HG03460 (cell line): Measurements from ENCODE around the gene TSHZ2.
"Not testable (repeated sequence)": the region's sequence is repeated elsewhere in the genome, so short reads cannot be mapped to it uniquely, and the experiment has no call there.

Source experiments
- ATAC-seq: cut with Tn5 transposase; IDR thresholded peaks from one replicate; pipeline ENCODE4 v1.9.1; 2021; ENCODE audit not compliant: unreplicated experiment

Gene TSHZ2

DNA sequence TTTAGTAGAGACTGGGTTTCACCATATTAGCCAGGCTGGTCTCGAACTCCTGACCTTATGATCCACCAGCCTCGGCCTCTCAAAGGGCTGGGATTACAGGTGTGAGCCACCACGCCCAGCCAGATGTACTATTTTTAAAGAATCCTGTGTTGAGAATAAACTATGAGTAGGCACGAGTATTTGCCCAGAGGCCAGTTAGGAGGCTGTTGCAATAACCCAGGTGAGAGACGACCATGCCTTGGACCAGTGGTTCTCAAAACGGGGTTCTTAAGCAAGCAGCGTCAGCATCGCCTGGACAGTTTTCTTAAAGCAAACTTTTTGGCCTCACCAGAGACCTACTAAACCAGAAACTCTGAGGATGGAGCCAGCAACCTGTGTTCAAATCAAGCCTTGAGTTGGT, 362.7 kb downstream of the TSHZ2 start:
- ATAC-seq, result no peak

DNA sequence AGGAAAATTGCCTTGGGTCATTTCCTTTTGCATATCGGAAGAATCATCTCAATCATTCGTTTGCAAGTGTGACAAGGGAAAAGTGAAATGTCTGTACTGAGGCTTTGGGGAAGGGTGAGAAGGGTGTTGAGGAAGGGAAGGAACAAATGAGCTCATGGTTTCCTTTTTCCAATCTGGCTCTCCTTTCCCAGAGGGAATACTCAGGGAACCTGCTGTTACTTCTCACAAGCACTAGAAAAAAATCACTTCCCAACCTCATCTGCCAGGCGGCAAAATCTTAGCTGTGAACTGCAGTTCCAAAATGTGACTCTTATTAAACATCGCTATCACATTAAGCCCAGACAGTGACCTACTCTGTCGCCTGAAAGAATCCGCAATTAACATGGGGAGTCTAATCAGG, 363.4 kb downstream of the TSHZ2 start:
- no peak for ATAC-seq

GRCh38 chr20:53336892-53337291, 364.7 kb downstream of the TSHZ2 start:
- no peak for ATAC-seq

DNA sequence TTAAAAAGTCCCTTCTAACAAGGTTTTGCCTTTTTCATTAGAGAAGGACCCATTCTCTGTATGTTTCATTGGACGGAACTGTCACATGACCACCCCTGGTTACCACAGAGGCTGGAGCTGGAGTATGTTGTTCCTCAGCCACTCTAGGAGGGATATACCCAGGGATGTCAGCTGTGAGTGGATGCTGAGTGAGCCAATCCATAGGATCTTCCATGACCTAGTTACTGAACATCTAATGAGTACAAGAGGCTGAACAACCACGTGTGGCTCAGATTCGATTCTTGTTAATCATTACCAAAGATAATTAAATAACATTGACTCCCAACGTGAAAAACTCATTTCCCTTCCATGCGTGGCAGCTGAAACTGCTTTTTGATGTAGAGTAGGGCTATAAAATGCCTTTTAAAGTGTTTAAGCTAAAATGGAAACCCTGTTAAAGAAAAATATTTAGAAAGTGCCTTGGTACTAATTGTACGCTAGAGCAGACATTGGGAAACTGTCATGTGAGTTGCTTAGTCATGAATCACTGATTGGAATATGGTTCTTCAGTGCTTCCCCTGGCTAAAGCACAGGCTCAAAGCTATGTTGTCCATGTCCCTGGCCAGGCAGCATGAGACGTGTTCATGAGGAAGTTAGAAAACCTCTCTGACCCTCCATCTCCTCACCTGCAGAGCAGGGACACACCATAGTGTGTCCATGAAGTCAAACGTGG, 365.4 kb downstream of the TSHZ2 start:
- ATAC-seq, result no peak

- no peak for ATAC-seq
Measured at GRCh38 chr20:53338716-53339115, 366.6 kb downstream of the TSHZ2 start.

DNA sequence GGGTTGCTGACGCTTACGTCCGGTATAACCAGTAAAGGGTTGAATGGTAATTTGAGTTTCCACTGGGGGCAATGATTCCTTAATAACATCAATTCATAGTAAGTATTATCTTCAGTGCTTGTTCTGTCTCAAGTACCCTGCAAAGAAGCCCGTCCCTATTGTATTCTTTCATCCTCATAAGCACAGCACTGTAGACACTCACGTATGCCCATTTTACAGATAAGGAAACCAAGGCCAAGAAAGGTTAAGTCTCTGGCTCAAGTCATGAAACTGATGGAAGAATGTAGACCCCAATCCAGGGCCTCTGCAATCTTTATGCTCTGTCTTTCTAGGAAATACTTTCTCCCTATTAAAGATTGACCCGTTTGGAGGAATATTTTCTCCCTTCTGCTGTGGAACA, 370.3 kb downstream of the TSHZ2 start:
- no peak for ATAC-seq

DNA sequence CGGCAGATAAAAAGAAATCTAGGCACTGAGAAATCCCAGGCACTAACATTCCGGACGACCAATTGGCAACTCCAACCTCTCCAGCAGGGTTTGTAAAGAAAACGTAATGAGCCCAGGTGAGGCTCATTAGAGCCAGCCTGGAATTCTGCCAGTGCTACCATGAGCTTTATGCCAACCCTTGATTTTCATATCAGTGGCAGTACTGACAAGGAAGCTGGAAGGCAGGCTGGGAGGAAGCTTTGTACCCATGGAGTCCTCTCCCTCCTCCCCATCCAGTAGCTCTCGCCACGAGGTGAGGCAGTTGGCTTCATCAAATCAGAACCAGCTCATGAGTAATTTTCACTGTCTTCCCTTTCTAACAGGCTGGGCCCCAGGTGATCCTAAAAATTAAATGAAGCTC, 371.3 kb downstream of the TSHZ2 start:
- no peak for ATAC-seq

DNA sequence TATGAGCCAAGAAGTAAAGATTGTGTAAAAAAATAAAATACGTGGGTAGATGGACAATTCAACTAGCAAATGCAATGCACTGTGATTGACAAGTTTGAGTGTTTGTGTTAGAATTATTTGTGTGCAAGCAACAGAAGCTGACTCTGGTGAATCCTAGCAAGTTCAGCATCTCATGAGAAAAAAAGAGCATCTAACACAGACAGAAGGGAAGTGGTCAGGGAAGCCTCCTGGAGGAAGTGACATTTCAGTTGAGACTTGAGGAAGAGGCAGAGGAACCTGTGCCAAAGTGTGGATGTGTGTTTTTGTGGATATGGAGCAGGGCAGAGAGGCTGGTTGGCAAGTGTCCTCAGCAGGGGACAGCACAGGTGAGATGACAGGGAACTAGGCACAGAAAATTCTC, 372.7 kb downstream of the TSHZ2 start:
- ATAC-seq, result no peak

- ATAC-seq, result no peak
Measured at GRCh38 chr20:53345536-53346334, 373.6 kb downstream of the TSHZ2 start.

GRCh38 chr20:53346335-53346648, 374.1 kb downstream of the TSHZ2 start:
- no peak for ATAC-seq

DNA sequence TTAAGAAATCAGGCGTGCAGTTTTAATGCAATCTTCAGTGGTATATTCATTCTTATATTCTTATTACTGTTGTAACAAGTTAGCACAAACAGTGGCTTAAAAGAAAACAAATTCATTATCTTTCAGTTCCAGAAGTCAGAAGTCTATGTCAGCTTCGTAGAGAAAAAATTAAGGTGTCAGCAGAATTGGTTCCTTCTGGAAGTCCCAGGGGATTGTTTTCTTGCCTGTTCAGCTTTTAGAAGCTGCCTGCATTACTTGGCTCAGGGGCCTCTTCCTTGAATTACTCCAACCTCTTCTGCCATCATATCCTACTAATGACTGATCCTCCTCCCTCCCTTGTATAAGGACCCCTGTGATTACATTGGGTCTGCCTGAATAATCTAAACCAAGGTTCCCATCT, 377.6 kb downstream of the TSHZ2 start:
- no peak for ATAC-seq

DNA sequence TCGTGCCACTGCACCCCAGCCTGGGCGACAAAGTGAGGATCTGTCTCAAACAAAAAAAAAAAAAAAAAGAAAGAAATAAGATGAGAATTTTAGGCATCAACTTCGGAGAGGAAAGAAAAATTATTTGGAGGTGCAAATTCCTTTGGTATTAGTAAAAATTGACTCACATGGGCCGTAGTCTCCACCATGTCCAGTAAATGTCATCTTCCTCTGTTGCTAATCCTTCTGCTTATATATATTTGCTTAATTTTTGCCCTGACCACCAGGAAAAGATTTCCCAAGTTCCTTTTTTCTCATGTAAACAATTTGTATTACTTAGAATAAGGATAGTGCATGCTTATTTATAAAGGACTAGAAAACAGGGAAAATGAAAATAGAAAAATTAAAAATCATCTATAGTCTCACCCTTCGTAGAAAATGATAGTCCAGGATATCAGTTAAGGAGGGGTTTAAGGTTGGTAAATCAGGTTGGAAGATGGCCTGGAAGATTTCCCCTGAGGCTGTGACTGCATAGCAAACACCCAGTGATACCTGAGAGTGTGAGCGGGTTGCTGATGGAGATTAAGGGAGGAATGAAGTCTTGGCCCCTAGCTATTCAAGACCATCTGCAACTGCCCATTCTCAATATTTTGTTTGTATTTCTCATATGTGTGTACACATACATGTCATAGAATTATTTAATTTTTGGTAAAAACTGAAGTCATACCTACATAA, 380.7 kb downstream of the TSHZ2 start:
- no peak for ATAC-seq

GRCh38 chr20:53354314-53354713, 382.2 kb downstream of the TSHZ2 start:
- no peak for ATAC-seq

DNA sequence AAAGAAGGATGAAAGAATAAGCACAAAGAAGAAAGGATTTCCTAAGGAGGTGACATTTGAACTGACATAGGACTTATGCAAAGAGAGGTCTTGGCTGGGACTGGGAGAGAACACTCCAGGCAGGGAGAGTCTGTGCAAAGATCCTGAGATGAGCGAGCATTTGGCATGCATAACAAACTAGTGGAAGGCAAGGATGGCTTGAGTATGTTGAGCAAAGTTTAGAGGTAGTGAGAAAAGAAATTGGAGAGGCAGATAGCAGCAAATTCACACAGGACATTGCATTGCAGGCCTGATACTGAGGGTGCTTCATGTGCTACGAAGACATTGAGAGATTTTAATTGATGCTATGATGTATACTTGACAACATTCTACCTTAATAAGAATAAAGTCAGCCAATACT, 383.6 kb downstream of the TSHZ2 start:
- no peak for ATAC-seq

GRCh38 chr20:53359425-53359824, 387.3 kb downstream of the TSHZ2 start:
- ATAC-seq, result no peak

- no peak for ATAC-seq
Measured at GRCh38 chr20:53360852-53361251, 388.7 kb downstream of the TSHZ2 start.

- ATAC-seq, result no peak
Measured at GRCh38 chr20:53362736-53363135, 390.6 kb downstream of the TSHZ2 start.

DNA sequence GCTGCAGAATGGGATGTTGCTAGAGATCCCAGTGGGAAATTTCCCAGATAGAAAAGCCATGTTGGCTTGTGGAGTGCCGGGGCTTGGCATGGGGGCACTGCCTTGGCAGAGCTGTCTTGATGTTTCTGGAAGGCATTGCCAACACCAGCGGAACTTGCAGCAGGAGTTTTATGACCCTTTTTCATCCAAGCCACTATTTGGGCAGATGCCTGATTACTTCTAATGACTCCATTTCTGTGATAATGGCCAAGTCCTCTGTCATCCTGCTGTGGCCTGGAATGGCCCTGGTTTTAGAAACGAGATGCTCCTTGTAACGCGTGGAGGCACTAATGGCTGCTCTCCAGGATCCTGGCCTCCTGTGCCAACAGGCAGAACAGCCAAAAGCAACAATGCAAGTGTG, 392.5 kb downstream of the TSHZ2 start:
- ATAC-seq, result no peak

- ATAC-seq, result no peak
Measured at GRCh38 chr20:53365076-53365475, 392.9 kb downstream of the TSHZ2 start.

DNA sequence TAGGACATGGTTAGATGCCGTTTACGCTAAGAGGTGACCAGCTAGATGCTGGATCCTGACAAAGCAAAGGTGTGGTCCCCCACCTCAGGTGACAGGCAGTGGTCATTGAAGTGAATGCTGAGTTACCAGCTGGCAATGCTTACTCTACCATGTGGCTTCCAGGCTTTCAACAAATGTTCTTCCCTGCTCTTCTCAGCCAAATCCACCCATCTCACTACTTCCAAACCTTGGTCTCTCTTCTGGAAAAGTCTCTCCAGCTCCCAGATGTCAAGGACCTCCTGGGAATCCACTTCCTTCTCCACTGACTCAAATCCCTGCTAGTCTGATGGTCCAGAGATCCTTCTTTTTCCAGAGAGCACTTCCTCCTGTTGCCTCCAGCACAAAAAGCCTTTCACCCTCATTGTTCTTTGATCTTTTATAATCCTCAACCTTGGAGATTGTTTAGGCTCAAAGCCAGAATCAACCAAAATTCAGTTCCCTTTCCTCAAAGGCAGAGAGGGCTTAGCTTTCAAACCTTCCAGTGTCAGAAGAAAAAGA, 393.4 kb downstream of the TSHZ2 start:
- no peak for ATAC-seq

DNA sequence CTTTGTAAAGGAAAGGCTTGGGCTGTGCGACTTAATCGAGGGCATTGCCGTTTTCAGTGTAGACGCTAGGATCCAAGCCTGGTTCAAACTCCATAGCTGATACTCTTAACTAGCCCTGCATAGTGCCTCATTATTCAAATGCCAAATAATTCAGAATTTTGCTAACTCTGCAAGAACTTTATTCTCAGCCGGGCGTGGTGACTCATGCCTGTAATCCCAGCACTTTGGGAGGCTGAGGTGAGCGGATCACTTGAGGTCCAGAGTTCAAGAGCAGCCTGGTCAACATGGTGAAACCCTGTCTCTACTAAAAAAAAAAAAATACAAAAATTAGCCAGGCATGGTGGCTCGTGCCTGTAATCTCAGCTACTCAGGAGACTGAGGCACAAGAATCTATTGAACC, 394.8 kb downstream of the TSHZ2 start:
- ATAC-seq, result not testable (repeated sequence)

- no peak for ATAC-seq
Measured at GRCh38 chr20:53369871-53370270, 397.7 kb downstream of the TSHZ2 start.
